ENCODE data around the gene MIPEP. TPM values are rescaled to one million over a fixed set of nuclear protein-coding genes. Genes with fewer than 3 reads are reported as not detected.

Gene MIPEP
- polyA plus RNA-seq, 2 of the 4 experiments (the other 2 are of a cell fraction) = 21.6 to 32.8 TPM

GRCh38 chr13:23903906-23904280 is 14.7 kb upstream of the MIPEP start:
- no peak for FAIRE-seq
- DNase-seq (ENCODE audit: low read depth in 1 of 2, low spot score in 1 of 2) = no peak
- H3K4me1 ChIP-seq = no peaks in the 10 kb centered on the region
- CTCF ChIA-PET = interaction anchor here (2.7 kb wide), 1 partner anchor 14 kb away, joined by 8 read pairs; the partner anchor contains the start of gene MIPEP
- 89% methylated on average over 11 of the region's 16 CpGs for WGBS (ENCODE audit: missing lambda C conversion rate)
- H3K27ac ChIP-seq = no peak overlapping the region
- ATAC-seq = no peak
- H3K4me3 ChIP-seq = no peak overlapping the region
- TF ChIP-seq, protein P1, sequence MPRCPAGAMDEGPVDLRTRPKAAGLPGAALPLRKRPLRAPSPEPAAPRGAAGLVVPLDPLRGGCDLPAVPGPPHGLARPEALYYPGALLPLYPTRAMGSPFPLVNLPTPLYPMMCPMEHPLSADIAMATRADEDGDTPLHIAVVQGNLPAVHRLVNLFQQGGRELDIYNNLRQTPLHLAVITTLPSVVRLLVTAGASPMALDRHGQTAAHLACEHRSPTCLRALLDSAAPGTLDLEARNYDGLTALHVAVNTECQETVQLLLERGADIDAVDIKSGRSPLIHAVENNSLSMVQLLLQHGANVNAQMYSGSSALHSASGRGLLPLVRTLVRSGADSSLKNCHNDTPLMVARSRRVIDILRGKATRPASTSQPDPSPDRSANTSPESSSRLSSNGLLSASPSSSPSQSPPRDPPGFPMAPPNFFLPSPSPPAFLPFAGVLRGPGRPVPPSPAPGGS (IDR thresholded peaks at IDR 0.05) = no peak
- TF ChIP-seq, protein P2, sequence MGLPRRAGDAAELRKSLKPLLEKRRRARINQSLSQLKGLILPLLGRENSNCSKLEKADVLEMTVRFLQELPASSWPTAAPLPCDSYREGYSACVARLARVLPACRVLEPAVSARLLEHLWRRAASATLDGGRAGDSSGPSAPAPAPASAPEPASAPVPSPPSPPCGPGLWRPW (IDR thresholded peaks at IDR 0.05) = no peak
- TF ChIP-seq RCOR1 (IDR thresholded peaks at IDR 0.05; ENCODE audit: low read depth, low read length) = no peak
- TF ChIP-seq MAZ (IDR thresholded peaks at IDR 0.05; ENCODE audit: borderline replicate concordance, low read depth, low read length) = no peak
- H3K9me3 ChIP-seq = no peaks in the 10 kb centered on the region
- H3K4me2 ChIP-seq = no peak overlapping the region
- POLR2A ChIA-PET = no interaction called here

- Histone ChIP-seq H3K27ac (no peak overlapping the region), H3K9me3 (no peaks in the 10 kb centered on the region), H3K4me1 (no peaks in the 10 kb centered on the region), H3K4me3 (no peak overlapping the region), H3K4me2 (no peak overlapping the region)
- WGBS (ENCODE audit: missing lambda C conversion rate) = 77% methylated on average over 16 of the region's 67 CpGs
- TF ChIP-seq POLR2A (IDR thresholded peaks at IDR 0.05; ENCODE audit: low read length) (no peak), TP53 (CRISPR knock-in tag; IDR thresholded peaks at IDR 0.05) (no peak), TFCP2L1 (CRISPR knock-in tag; IDR thresholded peaks at IDR 0.05) (no peak), NPAS2 (CRISPR knock-in tag; IDR thresholded peaks at IDR 0.05; ENCODE audit: borderline replicate concordance) (no peak), ATOH8 (CRISPR knock-in tag; IDR thresholded peaks at IDR 0.05; ENCODE audit: low read depth) (no peak), HDAC2 (IDR thresholded peaks at IDR 0.05) (no peak), EHMT2 (IDR thresholded peaks at IDR 0.05; ENCODE audit: low read depth) (no peak), CHD2 (IDR thresholded peaks at IDR 0.05; ENCODE audit: low read length, partially characterized antibody) (no peak), CBX2 (IDR thresholded peaks at IDR 0.05; ENCODE audit: borderline replicate concordance, low read depth) (no peak), RNF2 (IDR thresholded peaks at IDR 0.05; ENCODE audit: borderline replicate concordance, low read depth) (no peak), MAZ (IDR thresholded peaks at IDR 0.05; ENCODE audit: borderline replicate concordance, low read depth, low read length) (no peak), HEYL (CRISPR knock-in tag; IDR thresholded peaks at IDR 0.05) (no peak), RFX5 (IDR thresholded peaks at IDR 0.05) (no peak), ZSCAN20 (CRISPR knock-in tag; IDR thresholded peaks at IDR 0.05) (no peak), HOXB13 (CRISPR knock-in tag; IDR thresholded peaks at IDR 0.05; ENCODE audit: low read depth) (no peak), SREBF2 (IDR thresholded peaks at IDR 0.05) (no peak)
- TF ChIP-seq, protein P3, sequence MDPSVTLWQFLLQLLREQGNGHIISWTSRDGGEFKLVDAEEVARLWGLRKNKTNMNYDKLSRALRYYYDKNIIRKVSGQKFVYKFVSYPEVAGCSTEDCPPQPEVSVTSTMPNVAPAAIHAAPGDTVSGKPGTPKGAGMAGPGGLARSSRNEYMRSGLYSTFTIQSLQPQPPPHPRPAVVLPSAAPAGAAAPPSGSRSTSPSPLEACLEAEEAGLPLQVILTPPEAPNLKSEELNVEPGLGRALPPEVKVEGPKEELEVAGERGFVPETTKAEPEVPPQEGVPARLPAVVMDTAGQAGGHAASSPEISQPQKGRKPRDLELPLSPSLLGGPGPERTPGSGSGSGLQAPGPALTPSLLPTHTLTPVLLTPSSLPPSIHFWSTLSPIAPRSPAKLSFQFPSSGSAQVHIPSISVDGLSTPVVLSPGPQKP (IDR thresholded peaks at IDR 0.05; ENCODE audit: low read depth, low read length) = no peak
- TF ChIP-seq, protein P2 (IDR thresholded peaks at IDR 0.05) = no peak
- FAIRE-seq (no peak), ATAC-seq (no peak), DNase-seq (ENCODE audit: low read depth in 1 of 2, low spot score in 1 of 2) (no peak)
- CTCF ChIA-PET = interaction anchor here (2.7 kb wide), 1 partner anchor 13 kb away, joined by 8 read pairs; the partner anchor contains the start of gene MIPEP
- POLR2A ChIA-PET = no interaction called here
Measured at GRCh38 chr13:23902975-23903905, 14.0 kb upstream of the MIPEP start.
